Kidney (tissue), 14 donors: ENCODE results near the gene TFPI. TPM values are rescaled to one million over a fixed set of nuclear protein-coding genes. Genes with fewer than 3 reads are reported as not detected.

Experiments
- DNase-seq, 5 donors: peaks; one replicate each; pipeline ENCODE4 v3.0.0-alpha.2; 2013 to 2020
- FAIRE-seq: peaks from 2 replicates; lab custom pipeline; 2012; peaks lifted over from hg19 to GRCh38; lab: Jason Lieb, UNC
- H3K27ac ChIP-seq, 2 donors: one replicate each; pipeline ENCODE4 v1.7.0; 2013; ENCODE audit warnings: low read depth in 2 of 2, low read length in 2 of 2, inconsistent platforms in 1 of 2
- H3K27me3 ChIP-seq: one replicate; pipeline ENCODE4 v1.7.1; 2013; ENCODE audit warnings: low read length, inconsistent platforms; ENCODE audit not compliant: control insufficient read depth, insufficient read depth
- H3K36me3 ChIP-seq, 3 donors: one replicate each; pipeline versions ENCODE4 v1.7.0 to v1.7.1; 2013; ENCODE audit warnings: low read length in 3 of 3, control low read depth in 1 of 3, inconsistent platforms in 1 of 3; ENCODE audit not compliant: insufficient read depth in 3 of 3, control insufficient read depth in 2 of 3
- H3K4me1 ChIP-seq, 3 donors: one replicate each; pipeline versions ENCODE4 v1.7.0 to v1.7.1; 2013; ENCODE audit warnings: low read length in 3 of 3, inconsistent platforms in 1 of 3, low read depth in 1 of 3; ENCODE audit not compliant: control insufficient read depth in 2 of 3, insufficient read depth in 2 of 3
- H3K4me3 ChIP-seq, 3 donors: one replicate each; pipeline versions ENCODE4 v1.7.0 to v1.8.1; 2013; ENCODE audit warnings: low read length in 3 of 3, control low read depth in 1 of 3, inconsistent platforms in 1 of 3
- H3K9ac ChIP-seq, 3 donors: one replicate each; pipeline versions ENCODE4 v1.7.0 to v1.7.1; 2013; ENCODE audit warnings: low read length in 3 of 3, control low read depth in 1 of 3, inconsistent platforms in 1 of 3
- H3K9me3 ChIP-seq, 3 donors: one replicate each; pipeline versions ENCODE4 v1.7.0 to v1.7.1; 2013; ENCODE audit warnings: low read length in 3 of 3, control low read depth in 1 of 3, inconsistent platforms in 1 of 3; ENCODE audit not compliant: control insufficient read depth in 2 of 3, insufficient read depth in 1 of 3
- intact Hi-C: fragments of 100-400 bp; cut with DNase I; formaldehyde crosslinking; loops from one replicate; pipeline ENCODE4 v1.11.1; 2022
- polyA plus RNA-seq: library from polyadenylated mRNA; stranded (reverse); fragments of 350-450 nt; fragmentation: Illumina TruSeq; extraction: RNeasy Lipid Tissue Mini Kit (QIAGEN cat#74804); gene quantifications from one replicate; pipeline ENCODE4 v1.2.3, GENCODE V29; 2014; ENCODE audit warnings: low read depth, low replicate concordance; ENCODE audit not compliant: insufficient read depth
- total RNA-seq: library from RNA; stranded (reverse); fragmentation: NEBNext Ultra II Directional; extraction: Animal tissue kit (Norgen Biotek cat#: 25700); gene quantifications from one replicate; pipeline ENCODE4 v1.2.1, GENCODE V29; 2021
- TF ChIP-seq, protein P1 (sequence below): IDR thresholded peaks from 3 replicates; pipeline ENCODE4 v1.5.1; 2012; ENCODE audit warnings: mild to moderate bottlenecking, moderate library complexity, borderline replicate concordance; ENCODE audit not compliant: insufficient read depth; ENCODE audit errors: extremely low read depth
- donor health status: control.
- donor health status: control.
- donor health status: control.
- donor health status: control.
- donor health status: control.
- donor health status: DM: yes; HTN: yes; CAD: no.
- donor health status: Normal renal cell carcinoma (clear cell type).

TFPI gene
- total and polyA plus RNA-seq, 2 donors from 2014 or later: 26.2 to 266 TPM

DNA sequence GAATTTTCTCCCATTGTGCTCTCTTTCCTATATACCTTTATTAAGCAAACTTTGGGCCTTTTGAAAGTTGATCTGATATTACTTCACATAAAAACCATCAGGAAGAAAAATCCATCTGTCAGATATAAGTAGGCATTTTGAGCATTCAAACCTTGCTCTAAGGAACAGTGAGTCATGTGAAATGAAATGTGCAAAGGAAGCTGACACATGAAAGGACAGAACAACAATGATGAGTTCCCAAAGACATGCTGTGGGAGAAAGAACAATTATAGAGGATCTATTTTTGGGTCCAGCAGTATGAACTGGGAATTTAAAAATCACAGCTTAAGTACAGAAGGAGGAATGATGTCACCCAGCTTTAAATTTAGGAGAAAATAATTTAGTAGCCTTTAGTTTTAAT lies 124.2 kb downstream of the TFPI start:
- FAIRE-seq (no peak), DNase-seq (no peak)
- no peaks in the 10 kb centered on the region for H3K9me3 ChIP-seq
- no peak overlapping the region for H3K9ac ChIP-seq
- no peaks in the 10 kb centered on the region for H3K4me1 ChIP-seq
- no peaks in the 10 kb centered on the region for H3K27me3 ChIP-seq
- intact Hi-C loops: no loop called here
- no peak overlapping the region for H3K4me3 ChIP-seq
- H3K27ac ChIP-seq: no peak overlapping the region
- TF ChIP-seq, protein P1, sequence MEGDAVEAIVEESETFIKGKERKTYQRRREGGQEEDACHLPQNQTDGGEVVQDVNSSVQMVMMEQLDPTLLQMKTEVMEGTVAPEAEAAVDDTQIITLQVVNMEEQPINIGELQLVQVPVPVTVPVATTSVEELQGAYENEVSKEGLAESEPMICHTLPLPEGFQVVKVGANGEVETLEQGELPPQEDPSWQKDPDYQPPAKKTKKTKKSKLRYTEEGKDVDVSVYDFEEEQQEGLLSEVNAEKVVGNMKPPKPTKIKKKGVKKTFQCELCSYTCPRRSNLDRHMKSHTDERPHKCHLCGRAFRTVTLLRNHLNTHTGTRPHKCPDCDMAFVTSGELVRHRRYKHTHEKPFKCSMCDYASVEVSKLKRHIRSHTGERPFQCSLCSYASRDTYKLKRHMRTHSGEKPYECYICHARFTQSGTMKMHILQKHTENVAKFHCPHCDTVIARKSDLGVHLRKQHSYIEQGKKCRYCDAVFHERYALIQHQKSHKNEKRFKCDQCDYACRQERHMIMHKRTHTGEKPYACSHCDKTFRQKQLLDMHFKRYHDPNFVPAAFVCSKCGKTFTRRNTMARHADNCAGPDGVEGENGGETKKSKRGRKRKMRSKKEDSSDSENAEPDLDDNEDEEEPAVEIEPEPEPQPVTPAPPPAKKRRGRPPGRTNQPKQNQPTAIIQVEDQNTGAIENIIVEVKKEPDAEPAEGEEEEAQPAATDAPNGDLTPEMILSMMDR: no peak
- H3K36me3 ChIP-seq: no peaks in the 10 kb centered on the region

GRCh38 chr2:187424146-187424545 lies 130.1 kb downstream of the TFPI start:
- TF ChIP-seq, protein P1: no peak
- no peaks in the 10 kb centered on the region for H3K9me3 ChIP-seq
- H3K27me3 ChIP-seq: no peaks in the 10 kb centered on the region
- no peaks in the 10 kb centered on the region for H3K36me3 ChIP-seq
- no peaks in the 10 kb centered on the region for H3K4me1 ChIP-seq
- intact Hi-C loops: no loop called here
- H3K27ac ChIP-seq: no peak overlapping the region
- DNase-seq (no peak), FAIRE-seq (no peak)
- H3K9ac ChIP-seq: no peak overlapping the region
- no peak overlapping the region for H3K4me3 ChIP-seq

GRCh38 chr2:187422282-187422681 lies 132.0 kb downstream of the TFPI start:
- FAIRE-seq (no peak), DNase-seq (no peak)
- no peak overlapping the region for H3K27ac ChIP-seq
- H3K27me3 ChIP-seq: no peaks in the 10 kb centered on the region
- no peaks in the 10 kb centered on the region for H3K4me1 ChIP-seq
- no peaks in the 10 kb centered on the region for H3K36me3 ChIP-seq
- H3K4me3 ChIP-seq: no peak overlapping the region
- H3K9ac ChIP-seq: no peak overlapping the region
- no peaks in the 10 kb centered on the region for H3K9me3 ChIP-seq
- intact Hi-C loops: no loop called here
- TF ChIP-seq, protein P1: no peak

DNA sequence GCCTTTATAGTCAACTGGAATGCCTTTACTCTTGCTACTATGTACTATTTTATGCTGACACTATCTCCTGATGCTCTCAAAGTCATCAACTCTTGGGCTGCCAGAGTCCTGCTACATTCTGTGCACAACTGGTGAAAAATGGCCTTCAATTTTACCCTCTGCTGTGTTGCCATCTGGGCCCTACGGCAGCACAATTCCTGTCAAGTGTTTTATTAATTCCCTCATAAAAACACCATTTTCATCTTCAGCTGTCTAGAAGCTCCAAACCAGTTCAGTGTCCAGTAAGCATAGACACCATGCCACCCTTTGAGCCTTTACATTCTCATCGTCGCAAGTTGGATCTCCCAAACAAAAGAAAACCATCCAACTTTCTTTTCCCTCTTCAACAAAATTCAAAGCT lies 132.7 kb downstream of the TFPI start:
- Histone ChIP-seq H3K27ac (no peak overlapping the region), H3K27me3 (no peaks in the 10 kb centered on the region), H3K4me1 (no peaks in the 10 kb centered on the region), H3K4me3 (no peak overlapping the region), H3K9me3 (no peaks in the 10 kb centered on the region), H3K36me3 (no peaks in the 10 kb centered on the region), H3K9ac (no peak overlapping the region)
- TF ChIP-seq, protein P1: no peak
- DNase-seq (no peak), FAIRE-seq (no peak)
- intact Hi-C loops: no loop called here
